Peyer's patch (tissue), 4 donors: ENCODE measurements around the gene FAF2. TPM values are rescaled to one million over a fixed set of nuclear protein-coding genes. Genes with fewer than 3 reads are reported as not detected.

Experiments used
- DNase-seq, 3 donors: peaks; one replicate each; pipeline ENCODE4 v3.0.0-alpha.2; 2017 to 2019
- H3K27ac ChIP-seq, 4 donors: fragments of 200-600 bp; sonication (generic); one replicate each; pipeline ENCODE4 v1.5.1; 2016 to 2019
- H3K27me3 ChIP-seq, 2 donors: fragments of 200-600 bp; sonication (generic); one replicate each; pipeline ENCODE4 v1.5.1; 2019
- H3K36me3 ChIP-seq, 3 donors: fragments of 200-600 bp; sonication (generic); one replicate each; pipeline ENCODE4 v1.5.1; 2016 to 2019
- H3K4me1 ChIP-seq, 4 donors: fragments of 200-600 bp; sonication (generic); one replicate each; pipeline ENCODE4 v1.5.1; 2016 to 2019
- H3K4me3 ChIP-seq, 4 donors: fragments of 200-600 bp; sonication (generic); 1 replicate in 3 of 4; 2 replicates in 1 of 4; pipeline ENCODE4 v1.5.1; 2016 to 2019; ENCODE audit warnings: mild to moderate bottlenecking in 1 of 4
- H3K9me3 ChIP-seq, 4 donors: fragments of 200-600 bp; sonication (generic); one replicate each; pipeline ENCODE4 v1.5.1; 2016 to 2019; ENCODE audit warnings: mild to moderate bottlenecking in 1 of 4
- CTCF ChIP-seq, 6 experiments: fragments of 450-650 bp in 4 of 6; fragments of 200-600 bp in 2 of 6; sonication (generic) in 1 of 6; IDR thresholded peaks; one replicate each; pipeline ENCODE4 v1.5.1; 2017 to 2019; ENCODE audit warnings: antibody characterized with exemption in 6 of 6, mild to moderate bottlenecking in 3 of 6, moderate library complexity in 1 of 6
- POLR2A ChIP-seq, 2 donors: fragments of 450-650 bp; IDR thresholded peaks; one replicate each; pipeline ENCODE4 v1.5.1; 2017; ENCODE audit warnings: antibody characterized with exemption in 2 of 2, mild to moderate bottlenecking in 2 of 2, moderate library complexity in 2 of 2
- total RNA-seq, 4 donors: library from RNA; depleted of rRNA; stranded (reverse); fragments of >200 nt; gene quantifications; one replicate each; pipeline ENCODE4 v1.1.0, GENCODE V29; 2016

FAF2 gene
- total RNA-seq, 4 donors from 2014 or later = 18.2 to 41.5 (median 32.4) TPM

- H3K36me3 ChIP-seq = no peaks in the 10 kb centered on the region
- TF ChIP-seq CTCF (IDR thresholded peaks at IDR 0.05) (no peak), POLR2A (IDR thresholded peaks at IDR 0.05) (no peak)
- no peak overlapping the region for H3K27ac ChIP-seq
- H3K27me3 ChIP-seq = no peaks in the 10 kb centered on the region
- DNase-seq = no peak
- no peaks in the 10 kb centered on the region for H3K4me1 ChIP-seq
- no peak overlapping the region for H3K4me3 ChIP-seq
- H3K9me3 ChIP-seq = no peaks in the 10 kb centered on the region
Measured at GRCh38 chr5:176521699-176522263, 73.6 kb downstream of the FAF2 start.

GRCh38 chr5:176524138-176524537, 76.0 kb downstream of the FAF2 start:
- Histone ChIP-seq H3K4me3 (no peak overlapping the region), H3K27me3 (no peaks in the 10 kb centered on the region), H3K4me1 (peaks cover 0 to 8% (median 0%) of the 10 kb centered on the region in 4 donors), H3K9me3 (no peaks in the 10 kb centered on the region), H3K36me3 (peaks cover 0 to 21% (median 0%) of the 10 kb centered on the region in 3 donors), H3K27ac (no peak overlapping the region)
- no peak for DNase-seq
- no peak for TF ChIP-seq POLR2A (IDR thresholded peaks at IDR 0.05)
- TF ChIP-seq CTCF (IDR thresholded peaks at IDR 0.05) = no peak

GRCh38 chr5:176524987-176525386, 76.8 kb downstream of the FAF2 start:
- Histone ChIP-seq H3K4me3 (no peak overlapping the region), H3K27me3 (no peaks in the 10 kb centered on the region), H3K9me3 (no peaks in the 10 kb centered on the region), H3K27ac (no peak overlapping the region), H3K4me1 (peaks cover 0 to 15% (median 2%) of the 10 kb centered on the region in 4 donors), H3K36me3 (peaks cover 0 to 29% (median 0%) of the 10 kb centered on the region in 3 donors)
- no peak for DNase-seq
- TF ChIP-seq POLR2A (IDR thresholded peaks at IDR 0.05) (no peak), CTCF (IDR thresholded peaks at IDR 0.05) (no peak)

GRCh38 chr5:176525677-176526076, 77.5 kb downstream of the FAF2 start:
- Histone ChIP-seq H3K36me3 (peaks cover 0 to 36% (median 0%) of the 10 kb centered on the region in 3 donors), H3K4me1 (peaks cover 0 to 22% (median 4%) of the 10 kb centered on the region in 4 donors), H3K4me3 (no peak overlapping the region), H3K27me3 (no peaks in the 10 kb centered on the region), H3K9me3 (no peaks in the 10 kb centered on the region), H3K27ac (no peak overlapping the region)
- DNase-seq = no peak
- no peak for TF ChIP-seq POLR2A (IDR thresholded peaks at IDR 0.05)
- no peak for TF ChIP-seq CTCF (IDR thresholded peaks at IDR 0.05)

GRCh38 chr5:176526462-176526861, 78.3 kb downstream of the FAF2 start:
- H3K27ac ChIP-seq = no peak overlapping the region
- peaks cover 0 to 44% (median 3%) of the 10 kb centered on the region in 3 donors for H3K36me3 ChIP-seq
- TF ChIP-seq POLR2A (IDR thresholded peaks at IDR 0.05) (no peak), CTCF (IDR thresholded peaks at IDR 0.05) (no peak)
- H3K4me1 ChIP-seq = peaks cover 0 to 29% (median 8%) of the 10 kb centered on the region in 4 donors
- DNase-seq = no peak
- no peaks in the 10 kb centered on the region for H3K27me3 ChIP-seq
- no peaks in the 10 kb centered on the region for H3K9me3 ChIP-seq
- H3K4me3 ChIP-seq = no peak overlapping the region
